ENCODE measurements around the gene NIT1.

Gene NIT1

DNA sequence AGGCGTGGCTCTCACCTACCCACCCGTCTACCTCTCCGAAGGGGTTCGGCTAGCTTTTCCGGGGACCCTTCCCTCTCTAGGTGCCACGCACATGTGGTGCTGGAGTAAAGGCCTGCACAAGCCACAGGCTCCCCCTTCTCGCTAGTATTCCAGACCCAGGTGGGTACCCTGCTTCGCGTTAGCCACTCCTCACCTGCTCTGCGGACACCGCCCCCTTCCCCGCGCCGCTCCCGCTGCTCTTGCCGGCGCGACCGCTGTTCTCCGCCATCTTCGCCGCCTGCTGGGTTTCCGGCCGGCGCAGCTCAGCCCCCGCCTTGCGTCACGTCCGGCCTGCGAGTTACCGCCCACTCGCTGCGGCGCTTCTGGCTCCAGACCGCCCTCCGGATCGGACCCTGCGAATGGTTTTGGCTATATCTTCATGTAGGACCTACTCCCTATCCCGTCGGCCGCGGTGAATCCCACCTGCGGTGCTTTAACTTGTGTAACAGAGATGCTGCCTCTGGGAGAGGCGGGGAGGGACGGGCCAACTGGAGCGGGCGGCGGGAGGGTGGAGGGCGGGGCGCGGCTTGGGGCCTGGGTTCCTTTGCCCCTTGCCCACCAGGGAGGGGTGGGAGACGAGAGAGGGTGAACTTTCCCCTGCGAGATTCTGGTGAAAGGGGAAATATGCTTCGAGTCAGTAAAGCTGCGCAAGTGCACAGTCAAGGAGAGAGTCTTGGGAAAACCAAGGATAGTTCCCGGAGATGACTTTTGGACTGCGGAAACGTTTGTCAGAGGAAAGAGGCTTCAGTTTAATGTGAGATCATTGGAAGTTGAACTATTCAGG, at the start of gene NIT1, which contains the start of gene PFDN2:
Gene NIT1, plus strand, starts transcription at position 347 of the 823 bp plus-strand sequence. Its CDS starts 72 bp downstream, at position 419.
Gene PFDN2, minus strand, starts transcription at position 279 of the 823 bp plus-strand sequence. Its CDS starts 11 bp downstream, at position 268.
- peak; percentile 74 to 85 (median 82) for DNase-seq

GRCh38 chr1:161068306-161069234, 49.3 kb upstream of the NIT1 start:
- DNase-seq, result peak; percentile 65 to 83 (median 78)

GRCh38 chr1:161069241-161069640, 48.7 kb upstream of the NIT1 start:
- peak in 1 of 6 experiments; percentile 5 for DNase-seq

DNA sequence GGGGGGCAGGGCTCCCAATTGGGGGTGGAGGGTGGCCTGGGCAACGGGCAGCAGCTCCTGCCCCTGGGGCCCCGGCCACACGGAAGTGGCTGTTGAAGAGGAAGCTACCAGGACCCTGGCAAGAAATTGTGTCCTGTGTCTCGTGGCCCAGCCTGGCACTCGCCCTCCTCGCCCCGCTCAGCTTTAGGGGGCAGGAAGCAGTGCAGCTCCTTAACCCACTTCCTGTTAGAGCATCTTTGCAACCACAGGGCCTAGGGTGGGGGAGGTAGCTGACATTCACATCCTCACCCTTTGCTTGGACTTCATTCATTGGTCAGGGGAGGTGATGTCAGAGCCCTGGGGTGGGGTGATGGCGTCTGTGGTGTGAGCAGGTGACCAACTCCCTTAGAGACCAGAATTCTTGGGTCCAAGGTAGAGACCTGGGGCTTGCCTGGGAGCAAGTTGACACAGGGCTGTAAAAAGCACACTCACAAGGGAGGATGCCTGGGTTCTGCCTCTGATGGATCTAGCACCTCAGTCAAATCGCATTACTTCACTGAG, 48.1 kb upstream of the NIT1 start, which contains the start of gene ARHGAP30:
Gene ARHGAP30, minus strand, starts transcription at position 161 of the 540 bp plus-strand sequence. CDS start 267 bp downstream, outside the sequence.
- peak; percentile 57 to 88 (median 80) for DNase-seq

DNA sequence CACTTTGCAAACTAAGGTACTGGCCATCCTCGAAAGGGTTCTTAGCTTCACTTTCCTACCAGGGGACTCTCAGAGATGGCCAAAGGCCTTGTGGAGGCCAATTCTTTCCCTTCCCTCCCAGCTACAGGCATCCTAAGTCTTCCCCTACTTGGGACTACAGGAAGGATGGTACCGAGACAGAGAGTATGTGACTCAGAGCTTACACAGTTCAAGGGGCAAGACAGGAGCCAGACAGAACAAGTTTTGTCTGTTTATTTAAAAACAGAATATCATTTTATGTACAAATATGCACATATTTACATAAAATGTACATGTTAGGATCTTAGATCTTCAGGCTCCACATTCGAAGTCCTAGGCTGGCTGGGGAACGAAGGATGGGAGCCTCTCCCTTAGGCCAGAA, 47.1 kb upstream of the NIT1 start:
- DNase-seq, result no peak

- peak in 4 of 6 experiments; percentile 19 to 45 (median 35) for DNase-seq
Observed at GRCh38 chr1:161071886-161072371, 46.0 kb upstream of the NIT1 start.

GRCh38 chr1:161072751-161073449, 45.0 kb upstream of the NIT1 start:
- no peak for DNase-seq

DNA sequence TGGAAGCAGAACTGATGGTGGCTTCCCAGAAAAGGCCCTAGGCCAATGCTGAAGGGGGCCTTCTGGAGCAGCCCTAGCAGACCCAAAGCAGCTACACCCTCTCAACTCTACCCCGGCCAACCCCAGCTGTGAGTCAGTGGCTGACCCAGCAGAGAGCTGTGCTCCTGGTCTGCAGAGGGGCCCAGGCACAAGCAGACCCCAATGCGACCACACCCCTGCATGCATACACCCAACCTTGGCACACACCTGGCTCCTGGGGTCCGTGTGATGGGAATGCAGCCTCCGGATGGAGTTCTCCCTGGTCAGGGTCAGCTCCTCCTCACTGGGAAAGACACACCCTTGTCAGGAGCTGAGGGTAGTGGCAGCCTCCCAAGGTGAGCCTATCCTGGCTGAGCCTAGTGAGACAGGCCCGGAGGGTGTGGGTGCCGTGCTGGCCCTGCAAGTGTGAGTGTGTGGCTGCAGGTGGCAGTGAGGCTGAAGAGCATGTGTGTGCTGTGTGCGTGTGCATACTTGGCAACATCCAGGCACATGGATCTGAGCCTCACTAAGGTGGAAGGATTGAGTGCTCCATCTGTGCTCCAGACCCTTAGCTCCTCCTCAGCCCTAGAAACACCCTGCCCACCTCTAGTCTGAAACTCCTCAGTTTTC, 44.3 kb upstream of the NIT1 start:
- no peak for DNase-seq

- DNase-seq, result no peak
Observed at GRCh38 chr1:161074676-161075368, 43.1 kb upstream of the NIT1 start.

GRCh38 chr1:161076410-161076809, 41.5 kb upstream of the NIT1 start:
- DNase-seq, result no peak

DNA sequence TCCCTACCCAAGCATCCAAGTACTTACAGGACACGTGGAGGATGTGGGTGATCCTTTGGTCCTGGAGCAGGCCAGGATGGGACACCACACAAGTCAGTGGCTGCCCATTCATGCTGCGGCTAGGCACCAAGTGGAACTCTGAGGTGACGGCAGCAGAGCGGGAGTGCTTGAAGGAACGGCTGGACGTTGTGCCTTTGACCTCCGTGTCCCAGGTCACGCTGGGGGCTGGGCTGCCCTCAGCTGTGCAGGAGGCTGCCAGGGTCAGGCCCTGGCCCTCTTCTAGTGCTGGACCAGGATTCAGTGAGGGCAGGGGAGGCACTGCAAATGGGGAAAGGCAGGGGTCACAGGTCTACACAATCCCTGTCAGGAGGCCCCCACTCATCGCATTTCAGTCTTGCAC, 40.5 kb upstream of the NIT1 start:
- DNase-seq, result no peak

DNA sequence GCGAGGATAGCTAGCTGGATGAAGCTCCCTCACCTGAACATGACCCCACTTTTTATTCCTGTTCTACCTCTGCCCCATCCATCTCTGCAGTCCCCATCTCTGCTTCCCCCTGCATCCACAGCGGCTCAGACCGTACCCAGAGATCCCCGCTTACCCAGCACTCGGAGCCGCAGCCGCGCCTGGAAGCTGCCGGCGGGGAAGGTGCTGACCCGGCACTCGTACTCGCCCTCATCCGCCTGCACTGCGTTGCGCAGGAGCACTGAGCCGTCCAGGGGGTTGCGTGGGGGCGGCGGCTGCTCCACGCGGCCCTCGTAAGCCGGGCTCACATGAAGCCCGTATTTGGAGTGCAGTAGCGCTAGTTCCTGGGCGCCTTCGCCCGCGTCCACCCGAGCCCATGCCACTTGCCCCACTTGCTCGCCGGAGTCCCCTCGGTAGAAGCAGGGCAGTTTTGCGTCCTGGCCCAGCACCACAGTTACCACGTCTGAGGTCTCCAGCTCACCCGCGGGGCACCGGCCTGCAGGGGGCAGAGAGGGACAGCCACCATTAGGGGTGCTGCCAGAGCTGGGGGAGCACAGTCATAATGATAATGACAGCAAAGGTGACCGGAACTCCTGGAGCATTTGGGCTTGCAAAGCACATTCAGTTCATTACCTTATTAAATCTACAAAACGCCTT, 38.3 kb upstream of the NIT1 start:
- no peak for DNase-seq

GRCh38 chr1:161080441-161081405, 37.2 kb upstream of the NIT1 start:
- DNase-seq, result no peak

DNA sequence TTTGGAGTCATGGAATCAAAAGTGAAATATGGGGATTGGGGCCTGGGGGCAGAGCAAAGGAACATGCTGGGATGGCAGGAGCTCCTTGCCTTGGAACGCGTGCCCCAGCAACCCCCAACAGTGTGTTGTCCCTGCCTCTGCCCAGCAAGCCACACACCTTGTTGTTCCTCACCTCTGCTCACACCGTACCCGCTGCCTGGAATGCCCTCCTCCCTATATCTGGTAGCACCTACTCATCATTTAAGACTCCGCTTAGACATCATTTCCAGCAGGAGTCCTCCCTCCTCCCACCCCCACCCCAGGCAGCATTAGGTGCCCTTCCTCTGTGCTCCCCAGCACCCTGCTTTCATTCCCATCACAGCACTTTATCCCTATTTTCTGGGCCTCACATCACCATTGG, 36.4 kb upstream of the NIT1 start:
- DNase-seq, result no peak

GRCh38 chr1:161082483-161082882, 35.4 kb upstream of the NIT1 start:
- no peak for DNase-seq

- no peak for DNase-seq
Observed at GRCh38 chr1:161082996-161083747, 34.7 kb upstream of the NIT1 start.

DNA sequence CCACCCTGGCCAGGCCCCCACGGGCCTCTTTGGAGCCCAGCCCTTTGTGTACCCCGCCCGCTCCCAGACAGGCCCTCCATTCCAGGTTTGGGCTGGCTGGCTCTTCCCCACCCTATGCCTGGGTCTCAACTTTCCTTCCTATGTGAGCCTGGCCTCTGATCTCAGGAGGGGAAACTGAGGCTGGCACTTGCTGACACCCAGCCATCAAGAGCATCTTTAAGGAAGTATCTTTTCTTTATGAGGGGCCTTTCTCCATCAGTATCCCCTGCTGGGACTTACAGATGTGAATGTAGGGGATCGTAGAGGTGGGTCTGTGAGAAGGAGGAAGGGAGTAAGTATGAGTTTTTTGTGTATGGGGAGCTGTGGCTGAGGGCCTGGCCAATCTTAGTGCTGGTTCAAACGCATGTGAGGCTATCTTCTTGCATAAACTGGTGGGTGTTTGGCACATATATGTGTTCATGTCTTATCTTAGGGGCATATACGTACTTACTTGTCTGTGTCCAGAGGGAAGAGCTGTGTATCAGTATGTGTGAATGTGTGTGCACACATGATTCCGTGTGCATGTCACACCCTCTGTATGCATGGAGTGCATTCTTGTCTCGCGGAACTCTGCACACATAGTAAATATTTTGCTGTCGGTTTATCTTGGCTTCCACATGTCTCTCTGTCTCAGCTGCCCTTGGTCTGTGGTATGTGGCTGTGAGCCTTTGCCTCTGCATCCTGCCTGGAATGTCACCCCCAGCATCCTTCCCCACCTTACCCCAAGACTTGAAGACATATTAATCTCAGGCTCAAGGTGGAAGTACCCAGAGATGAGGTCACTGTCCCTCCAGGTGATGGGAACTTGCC, 33.9 kb upstream of the NIT1 start:
- DNase-seq, result no peak
